ENCODE measurements around the gene GABRP.

- TF ChIP-seq CTCF (IDR thresholded peaks at IDR 0.05) (no peak), EP300 (IDR thresholded peaks at IDR 0.05; ENCODE audit: borderline replicate concordance in 1 of 2, low read depth in 1 of 2, low read length in 1 of 2) (no peak), ZBTB33 (IDR thresholded peaks at IDR 0.05; ENCODE audit: borderline replicate concordance, low read depth) (no peak), EZH2phosphoT487 (IDR thresholded peaks at IDR 0.05; ENCODE audit: borderline replicate concordance, low read depth) (no peak), MXI1 (IDR thresholded peaks at IDR 0.05; ENCODE audit: low read depth, low read length) (no peak), REST (IDR thresholded peaks at IDR 0.05; ENCODE audit: low read depth, low read length) (no peak), TCF12 (IDR thresholded peaks at IDR 0.05) (no peak), RXRA (IDR thresholded peaks at IDR 0.05; ENCODE audit: borderline replicate concordance, low read depth) (no peak), RFX5 (IDR thresholded peaks at IDR 0.05; ENCODE audit: low read length) (no peak), GABPA (IDR thresholded peaks at IDR 0.05; ENCODE audit: low read depth) (no peak), YY1 (IDR thresholded peaks at IDR 0.05; ENCODE audit: low read depth) (no peak), SMC3 (IDR thresholded peaks at IDR 0.05; ENCODE audit: low read depth, low read length) (no peak), USF1 (IDR thresholded peaks at IDR 0.05; ENCODE audit: borderline replicate concordance, low read depth) (no peak)
Observed at GRCh38 chr5:170748951-170749471, 34.5 kb upstream of the GABRP start.

Data from SK-N-SH (cell line).